ENCODE data around the gene CD164.
"Not testable (repeated sequence)": the region's sequence is repeated elsewhere in the genome, so short reads cannot be mapped to it uniquely, and the experiment has no call there.

CD164 gene

GRCh38 chr6:109373762-109374161 lies 8.5 kb downstream of the CD164 start:
- no peak for DNase-seq

- no peak for DNase-seq
These were observed 8.9 kb downstream of the CD164 start for GRCh38 chr6:109373331-109373730.

- DNase-seq: no peak
These were observed 10.1 kb downstream of the CD164 start for GRCh38 chr6:109372130-109372529.

GRCh38 chr6:109370792-109371191 lies 11.5 kb downstream of the CD164 start:
- DNase-seq: no peak

GRCh38 chr6:109370336-109370735 lies 11.9 kb downstream of the CD164 start:
- DNase-seq: no peak

GRCh38 chr6:109369728-109370127 lies 12.5 kb downstream of the CD164 start:
- DNase-seq: no peak

GRCh38 chr6:109364382-109365078 lies 17.7 kb downstream of the CD164 start:
- DNase-seq: not testable (repeated sequence)

- DNase-seq: no peak
These were observed 18.5 kb downstream of the CD164 start for GRCh38 chr6:109363753-109364152.

- DNase-seq: no peak
These were observed 20.0 kb downstream of the CD164 start for GRCh38 chr6:109362102-109362884.

GRCh38 chr6:109360791-109361190 lies 21.5 kb downstream of the CD164 start:
- DNase-seq: no peak

GRCh38 chr6:109360281-109360680 lies 22.0 kb downstream of the CD164 start:
- DNase-seq: no peak

- DNase-seq: no peak
These were observed 23.0 kb downstream of the CD164 start for GRCh38 chr6:109359248-109359647.

GRCh38 chr6:109358204-109358603 lies 24.1 kb downstream of the CD164 start:
- no peak for DNase-seq

- no peak for DNase-seq
These were observed 26.0 kb downstream of the CD164 start for GRCh38 chr6:109356237-109356636.

GRCh38 chr6:109351231-109352130 lies 30.8 kb downstream of the CD164 start:
- no peak for DNase-seq

- no peak for DNase-seq
These were observed 32.8 kb downstream of the CD164 start for GRCh38 chr6:109349419-109349987.

GRCh38 chr6:109348226-109348625 lies 34.0 kb downstream of the CD164 start:
- no peak for DNase-seq

- no peak for DNase-seq
These were observed 34.5 kb downstream of the CD164 start for GRCh38 chr6:109347779-109348178.

GRCh38 chr6:109345986-109346385 lies 36.3 kb downstream of the CD164 start:
- DNase-seq: no peak

- no peak for DNase-seq
These were observed 38.0 kb downstream of the CD164 start for GRCh38 chr6:109344226-109344625.

- DNase-seq: no peak
These were observed 38.7 kb downstream of the CD164 start for GRCh38 chr6:109343518-109343917.

- DNase-seq: no peak
These were observed 39.4 kb downstream of the CD164 start for GRCh38 chr6:109342911-109343310.

- DNase-seq: no peak
These were observed 39.8 kb downstream of the CD164 start for GRCh38 chr6:109342506-109342905.

Data from NCI-H1048 (cell line).